GM12892 (cell line): ENCODE measurements around the gene FAF1.

Experiments
- POLR2A ChIP-seq: IDR thresholded peaks from 2 replicates; pipeline ENCODE4 v1.6.1; 2011; ENCODE audit warnings: low read depth, low read length, control low read depth
- POLR2AphosphoS5 ChIP-seq: IDR thresholded peaks from 2 replicates; pipeline ENCODE4 v1.6.1; 2011; ENCODE audit warnings: low read depth, low read length, control low read depth
- TAF1 ChIP-seq: IDR thresholded peaks from 2 replicates; pipeline ENCODE4 v1.6.1; 2011; ENCODE audit warnings: low read depth, mild to moderate bottlenecking, control low read depth, low read length, borderline replicate concordance

- TF ChIP-seq POLR2AphosphoS5: no peak
- TF ChIP-seq TAF1: no peak
- no peak for TF ChIP-seq POLR2A
Observed at GRCh38 chr1:50879137-50879536, 80.9 kb downstream of the FAF1 start.
